Bronchial epithelial cell (primary cell): Measurements from ENCODE around the gene SUSD5. TPM values are rescaled to one million over a fixed set of nuclear protein-coding genes. Genes with fewer than 3 reads are reported as not detected.
"Not testable (repeated sequence)": the region's sequence is repeated elsewhere in the genome, so short reads cannot be mapped to it uniquely, and the experiment has no call there.

Experiments
- DNase-seq: peaks from one replicate; pipeline ENCODE4 v3.0.0-alpha.2; 2010; ENCODE audit warnings: low read depth
- FAIRE-seq: peaks from 2 replicates; lab custom pipeline; 2011; peaks lifted over from hg19 to GRCh38; lab: Jason Lieb, UNC
- H3K27me3 ChIP-seq: 2 replicates; pipeline ENCODE4 v1.5.1; 2011; ENCODE audit warnings: low read length; ENCODE audit not compliant: control insufficient read depth, insufficient read depth
- H3K36me3 ChIP-seq: 2 replicates; pipeline ENCODE4 v1.5.1; 2011; ENCODE audit warnings: low read length; ENCODE audit not compliant: control insufficient read depth, insufficient read depth
- H3K4me3 ChIP-seq: 2 replicates; pipeline ENCODE4 v1.5.1; 2011; ENCODE audit warnings: mild to moderate bottlenecking, low read depth, low read length, control low read depth
- total RNA-seq: library from RNA; depleted of rRNA; stranded (reverse); fragments of >200 nt; gene quantifications from 2 replicates; pipeline ENCODE4 v1.2.1, GENCODE V29; 2014
- TF ChIP-seq, protein P1 (sequence below): IDR thresholded peaks from 2 replicates; pipeline ENCODE4 v1.5.1; 2011; ENCODE audit warnings: mild to moderate bottlenecking, moderate library complexity, low read length, control low read depth, inconsistent platforms; ENCODE audit not compliant: insufficient read depth, severe bottlenecking

Gene SUSD5
- total RNA-seq, 1 donor from 2014 or later, result not detected

DNA sequence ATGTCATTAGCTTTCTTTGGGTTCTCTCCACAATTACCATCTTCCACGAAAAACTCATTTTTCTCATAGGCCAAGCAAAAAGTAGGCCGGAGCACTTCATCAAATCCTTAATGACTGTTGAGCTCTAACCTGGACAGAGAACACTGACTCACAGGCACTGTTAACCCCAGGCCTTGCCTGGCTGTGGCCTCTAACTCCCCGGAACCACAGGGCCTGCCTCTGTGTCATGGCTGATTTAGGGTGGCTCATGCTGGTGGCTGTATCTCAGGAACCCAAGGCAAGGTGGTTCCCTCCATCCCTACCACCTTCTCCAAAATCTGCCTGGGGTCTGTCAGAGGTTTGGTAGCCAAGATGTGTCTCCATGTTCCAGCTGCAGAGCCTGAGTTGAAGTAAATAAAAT is 101.1 kb downstream of the SUSD5 start:
- no peak overlapping the region for H3K4me3 ChIP-seq
- DNase-seq (no peak), FAIRE-seq (no peak)
- TF ChIP-seq, protein P1, sequence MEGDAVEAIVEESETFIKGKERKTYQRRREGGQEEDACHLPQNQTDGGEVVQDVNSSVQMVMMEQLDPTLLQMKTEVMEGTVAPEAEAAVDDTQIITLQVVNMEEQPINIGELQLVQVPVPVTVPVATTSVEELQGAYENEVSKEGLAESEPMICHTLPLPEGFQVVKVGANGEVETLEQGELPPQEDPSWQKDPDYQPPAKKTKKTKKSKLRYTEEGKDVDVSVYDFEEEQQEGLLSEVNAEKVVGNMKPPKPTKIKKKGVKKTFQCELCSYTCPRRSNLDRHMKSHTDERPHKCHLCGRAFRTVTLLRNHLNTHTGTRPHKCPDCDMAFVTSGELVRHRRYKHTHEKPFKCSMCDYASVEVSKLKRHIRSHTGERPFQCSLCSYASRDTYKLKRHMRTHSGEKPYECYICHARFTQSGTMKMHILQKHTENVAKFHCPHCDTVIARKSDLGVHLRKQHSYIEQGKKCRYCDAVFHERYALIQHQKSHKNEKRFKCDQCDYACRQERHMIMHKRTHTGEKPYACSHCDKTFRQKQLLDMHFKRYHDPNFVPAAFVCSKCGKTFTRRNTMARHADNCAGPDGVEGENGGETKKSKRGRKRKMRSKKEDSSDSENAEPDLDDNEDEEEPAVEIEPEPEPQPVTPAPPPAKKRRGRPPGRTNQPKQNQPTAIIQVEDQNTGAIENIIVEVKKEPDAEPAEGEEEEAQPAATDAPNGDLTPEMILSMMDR, result no peak
- H3K27me3 ChIP-seq, result no peaks in the 10 kb centered on the region
- peaks cover 3% of the 10 kb centered on the region for H3K36me3 ChIP-seq

- H3K27me3 ChIP-seq, result no peaks in the 10 kb centered on the region
- H3K36me3 ChIP-seq, result no peaks in the 10 kb centered on the region
- TF ChIP-seq, protein P1, result no peak
- FAIRE-seq (no peak), DNase-seq (peak; percentile 87)
- H3K4me3 ChIP-seq, result peak overlapping the region; percentile 71
These were observed 103.4 kb downstream of the SUSD5 start for GRCh38 chr3:33115024-33115768.

GRCh38 chr3:33114622-33115023 is 104.0 kb downstream of the SUSD5 start:
- Histone ChIP-seq H3K36me3 (no peaks in the 10 kb centered on the region), H3K4me3 (peak overlapping the region; percentile 71), H3K27me3 (no peaks in the 10 kb centered on the region)
- DNase-seq (no peak), FAIRE-seq (no peak)
- TF ChIP-seq, protein P1, result no peak

GRCh38 chr3:33113772-33114621 is 104.6 kb downstream of the SUSD5 start, which contains the start of gene CRTAP:
Gene CRTAP, plus strand, starts transcription at chr3:33114014. Its CDS starts 64 bp downstream, at chr3:33114078.
- no peaks in the 10 kb centered on the region for H3K36me3 ChIP-seq
- H3K4me3 ChIP-seq, result peak within 1 kb of the TSS; percentile 71
- H3K27me3 ChIP-seq, result no peaks in the 10 kb centered on the region
- TF ChIP-seq, protein P1, result no peak
- no peak for FAIRE-seq
- DNase-seq, result peak; percentile 91

DNA sequence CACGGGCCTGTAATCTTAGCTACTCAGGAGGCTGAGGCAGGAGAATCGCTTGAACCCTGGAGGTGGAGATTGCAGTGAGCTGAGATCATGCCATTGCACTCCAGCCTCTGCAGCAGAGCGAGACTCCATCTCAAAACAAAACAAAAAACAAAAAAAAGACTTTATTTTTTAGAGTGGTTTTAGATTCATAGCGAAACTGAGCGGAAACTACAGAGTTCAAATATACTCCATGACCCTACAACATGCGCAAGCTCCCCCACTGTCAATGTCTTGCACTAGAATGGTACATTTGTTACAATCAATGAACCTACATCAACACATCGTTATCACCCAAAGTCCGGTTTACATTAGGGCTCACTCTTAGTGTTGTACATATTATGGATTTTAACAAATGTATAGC is 107.0 kb downstream of the SUSD5 start:
- Histone ChIP-seq H3K4me3 (no peak overlapping the region), H3K27me3 (no peaks in the 10 kb centered on the region), H3K36me3 (no peaks in the 10 kb centered on the region)
- DNase-seq (no peak), FAIRE-seq (no peak)
- TF ChIP-seq, protein P1, result no peak

GRCh38 chr3:33106854-33107253 is 111.8 kb downstream of the SUSD5 start:
- not testable (repeated sequence) for H3K27me3 ChIP-seq, H3K36me3 ChIP-seq, FAIRE-seq, H3K4me3 ChIP-seq, DNase-seq
